Activated T-helper 17 cell treated with anti-CD3 and anti-CD28 coated beads, Interleukin-2, amount 50 U/mL, for 72 hours (primary cell): ENCODE measurements around the gene GPRC5D. TPM values are rescaled to one million over a fixed set of nuclear protein-coding genes. Genes with fewer than 3 reads are reported as not detected.

Source experiments
- ATAC-seq: fragments of 150-1000 bp; cut with Tn5 transposase; replicated peaks from 2 replicates; pipeline ENCODE4 v1.10.0; 2021; ENCODE audit warnings: mild to moderate bottlenecking, moderate library complexity
- H3K27ac Mint-ChIP-seq: one replicate; pipeline ENCODE4 v1.8.0; 2022; ENCODE audit warnings: mixed read lengths
- H3K27me3 Mint-ChIP-seq: one replicate; pipeline ENCODE4 v1.8.0; 2022; ENCODE audit warnings: mixed read lengths
- H3K36me3 Mint-ChIP-seq: one replicate; pipeline ENCODE4 v1.8.0; 2022; ENCODE audit warnings: low read depth, mild to moderate bottlenecking, mixed read lengths
- H3K4me1 Mint-ChIP-seq: one replicate; pipeline ENCODE4 v1.8.0; 2022; ENCODE audit warnings: mixed read lengths
- H3K4me3 Mint-ChIP-seq: one replicate; pipeline ENCODE4 v1.8.0; 2022; ENCODE audit warnings: mild to moderate bottlenecking, mixed read lengths
- H3K9me3 Mint-ChIP-seq: one replicate; pipeline ENCODE4 v1.8.0; 2022; ENCODE audit warnings: mixed read lengths
- total RNA-seq, 2 donors: library from RNA; stranded (reverse); gene quantifications; one replicate each; pipeline ENCODE4 v1.2.3, GENCODE V29; 2022

GPRC5D gene
- total RNA-seq, 2 donors from 2014 or later = not detected

DNA sequence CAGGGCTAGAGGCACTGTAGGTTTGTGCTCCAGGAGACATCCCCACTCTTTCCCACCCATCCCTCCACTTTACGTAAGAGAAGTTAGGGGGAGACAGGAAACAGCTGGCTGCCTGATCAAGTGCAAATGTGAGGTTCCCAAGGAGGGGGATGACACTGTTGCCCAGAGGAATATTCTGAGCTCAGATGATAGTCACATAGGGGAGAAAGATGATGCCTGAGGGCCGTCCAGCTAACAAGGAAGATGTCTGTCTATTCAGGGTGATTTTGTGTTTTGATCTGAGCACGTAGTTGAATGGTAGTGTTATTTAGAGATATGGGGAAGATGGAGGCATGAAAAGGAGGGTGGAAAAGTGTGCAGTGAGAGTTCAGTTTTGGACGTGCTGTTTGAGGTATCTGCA, 13.9 kb upstream of the GPRC5D start:
- ATAC-seq = no peak

DNA sequence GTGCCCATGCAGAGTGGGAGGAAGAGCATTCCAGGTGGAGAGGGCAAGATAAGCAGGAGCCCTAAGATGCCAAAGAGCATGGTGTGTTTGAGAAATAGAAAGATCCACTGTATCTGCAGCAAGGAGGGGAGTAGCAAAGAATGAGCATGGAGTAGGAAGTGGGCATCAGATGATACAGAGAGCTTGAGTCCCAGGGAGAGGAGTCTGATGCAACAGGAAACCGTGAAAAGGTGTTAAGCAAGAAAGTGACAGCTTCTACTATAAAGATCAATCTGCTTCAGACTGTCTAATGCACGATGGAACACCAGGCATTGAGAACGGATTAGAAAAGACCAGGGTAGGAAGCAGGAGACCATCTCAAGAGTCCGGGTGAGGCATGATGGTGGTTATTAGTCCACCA, 12.3 kb upstream of the GPRC5D start:
- no peaks in the 10 kb centered on the region for H3K36me3 Mint-ChIP-seq
- H3K9me3 Mint-ChIP-seq = no peaks in the 10 kb centered on the region
- H3K27me3 Mint-ChIP-seq = peaks cover 3% of the 10 kb centered on the region
- H3K4me1 Mint-ChIP-seq = no peaks in the 10 kb centered on the region
- ATAC-seq = no peak
- H3K4me3 Mint-ChIP-seq = no peak overlapping the region
- no peak overlapping the region for H3K27ac Mint-ChIP-seq

More for the DNA sequence above, 13.9 kb upstream of the GPRC5D start:
- Mint-ChIP-seq H3K27me3 (peaks cover under 1% of the 10 kb centered on the region), H3K27ac (no peak overlapping the region), H3K4me3 (no peak overlapping the region), H3K36me3 (no peaks in the 10 kb centered on the region), H3K9me3 (no peaks in the 10 kb centered on the region), H3K4me1 (no peaks in the 10 kb centered on the region)

DNA sequence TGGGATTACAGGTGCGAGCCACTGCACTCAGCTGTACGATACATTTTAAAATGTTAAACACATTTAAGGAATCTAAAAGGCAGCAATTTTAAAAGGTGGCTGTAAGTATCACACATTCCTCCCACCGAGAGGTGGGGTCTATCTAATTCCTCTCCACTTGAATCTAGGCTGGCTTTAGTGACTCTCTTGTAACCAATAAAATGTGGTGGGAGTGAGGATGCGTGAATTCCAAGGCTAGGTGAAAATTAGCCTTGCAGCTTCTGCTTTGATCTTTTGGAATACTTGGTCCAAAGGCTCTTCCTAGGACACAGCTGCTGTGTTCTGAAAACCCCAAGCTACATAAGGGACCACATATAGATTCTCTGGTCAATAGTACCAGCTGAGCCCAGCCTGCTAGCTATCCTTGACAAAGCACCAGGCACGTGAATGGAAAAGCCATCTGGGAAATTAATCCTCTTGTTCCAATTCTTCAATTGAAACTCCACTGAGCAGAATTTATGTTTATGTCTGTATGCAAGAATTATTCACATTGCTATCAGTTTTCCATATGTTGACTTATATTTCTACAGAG, 8.8 kb upstream of the GPRC5D start:
- Mint-ChIP-seq H3K27ac (no peak overlapping the region), H3K36me3 (no peaks in the 10 kb centered on the region), H3K4me3 (no peak overlapping the region), H3K4me1 (no peaks in the 10 kb centered on the region), H3K27me3 (peaks cover 6% of the 10 kb centered on the region), H3K9me3 (no peaks in the 10 kb centered on the region)
- ATAC-seq = no peak

DNA sequence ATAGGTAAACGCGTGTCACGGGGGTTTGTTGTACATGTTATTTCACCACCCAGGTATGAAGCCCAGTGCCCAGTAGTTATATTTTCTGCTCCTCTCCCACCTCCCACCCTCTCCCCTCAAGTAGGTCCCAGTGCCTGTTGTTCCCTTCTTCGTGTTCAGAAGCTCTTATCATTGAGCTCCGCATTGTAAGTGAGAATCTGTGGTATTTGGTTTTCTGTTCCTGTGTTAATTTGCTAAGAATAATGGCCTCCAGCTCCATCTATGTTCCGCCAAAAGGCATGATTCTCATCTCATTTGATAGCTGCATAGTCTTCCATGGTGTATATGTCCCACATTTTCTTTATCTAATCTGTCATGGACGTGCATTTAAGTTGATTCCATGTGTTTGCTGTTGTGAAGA, 6.9 kb upstream of the GPRC5D start:
- Mint-ChIP-seq H3K4me3 (no peak overlapping the region), H3K36me3 (no peaks in the 10 kb centered on the region), H3K9me3 (no peaks in the 10 kb centered on the region), H3K27ac (no peak overlapping the region), H3K4me1 (no peaks in the 10 kb centered on the region), H3K27me3 (peaks cover 6% of the 10 kb centered on the region)
- ATAC-seq = no peak

DNA sequence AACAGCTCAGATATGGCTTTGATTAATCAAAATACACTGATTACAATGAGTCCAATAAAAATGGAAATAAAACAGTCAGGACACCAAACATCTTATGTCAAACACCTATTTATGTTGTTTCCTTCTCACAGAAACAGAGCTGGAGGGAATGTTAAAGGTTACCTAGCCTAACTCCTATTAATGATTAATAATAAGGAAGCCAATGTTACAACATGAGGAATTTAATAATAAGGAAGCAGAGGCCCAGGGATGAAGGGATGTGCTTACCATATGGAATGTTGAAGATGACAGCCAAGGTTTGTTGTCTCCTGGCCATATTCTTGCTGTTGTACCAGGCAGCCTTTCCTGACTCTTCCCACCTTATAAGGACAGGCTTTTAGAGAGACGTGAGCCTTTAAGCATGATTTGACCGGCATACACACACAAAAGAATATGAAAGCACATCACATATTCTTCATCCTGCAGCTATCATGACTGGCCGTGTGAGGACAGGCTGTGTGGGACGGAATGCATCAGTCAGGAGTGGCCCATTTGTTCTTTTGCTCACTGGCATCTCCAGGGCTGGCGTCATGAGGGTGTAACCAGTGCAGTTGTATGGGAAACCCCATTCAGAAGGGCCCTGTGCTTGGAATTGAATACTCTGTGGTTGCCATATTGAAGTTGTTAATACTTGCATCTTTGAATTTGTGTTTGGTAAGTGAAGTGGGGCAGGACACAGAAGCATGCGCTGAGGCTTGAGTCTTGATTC, 3.1 kb upstream of the GPRC5D start:
- Mint-ChIP-seq H3K27ac (no peak overlapping the region), H3K27me3 (peaks cover 3% of the 10 kb centered on the region), H3K4me3 (no peak overlapping the region), H3K36me3 (no peaks in the 10 kb centered on the region), H3K4me1 (no peaks in the 10 kb centered on the region), H3K9me3 (no peaks in the 10 kb centered on the region)
- ATAC-seq = no peak

DNA sequence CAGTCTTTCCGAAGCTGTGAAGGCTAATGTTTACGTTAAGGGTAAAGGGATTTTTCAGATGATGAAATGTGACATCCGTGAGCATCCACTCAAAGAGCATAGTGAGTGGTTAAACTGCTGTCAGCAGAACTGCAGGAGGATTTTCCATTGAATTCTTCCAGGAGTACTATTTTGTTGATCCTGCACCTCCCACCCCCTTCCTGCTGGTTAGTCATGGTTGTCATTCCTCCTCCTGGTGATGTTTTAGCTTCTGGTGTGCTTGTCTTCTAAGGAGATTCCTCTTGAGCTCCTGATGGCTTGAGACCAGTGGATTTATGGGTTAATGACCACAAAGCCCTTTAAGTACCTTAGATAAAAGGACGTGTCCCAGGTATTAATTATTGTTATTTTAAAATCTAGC, 2.4 kb upstream of the GPRC5D start:
- H3K4me3 Mint-ChIP-seq = no peak overlapping the region
- H3K36me3 Mint-ChIP-seq = no peaks in the 10 kb centered on the region
- no peaks in the 10 kb centered on the region for H3K9me3 Mint-ChIP-seq
- no peak for ATAC-seq
- H3K27ac Mint-ChIP-seq = no peak overlapping the region
- no peaks in the 10 kb centered on the region for H3K4me1 Mint-ChIP-seq
- H3K27me3 Mint-ChIP-seq = peaks cover 5% of the 10 kb centered on the region

DNA sequence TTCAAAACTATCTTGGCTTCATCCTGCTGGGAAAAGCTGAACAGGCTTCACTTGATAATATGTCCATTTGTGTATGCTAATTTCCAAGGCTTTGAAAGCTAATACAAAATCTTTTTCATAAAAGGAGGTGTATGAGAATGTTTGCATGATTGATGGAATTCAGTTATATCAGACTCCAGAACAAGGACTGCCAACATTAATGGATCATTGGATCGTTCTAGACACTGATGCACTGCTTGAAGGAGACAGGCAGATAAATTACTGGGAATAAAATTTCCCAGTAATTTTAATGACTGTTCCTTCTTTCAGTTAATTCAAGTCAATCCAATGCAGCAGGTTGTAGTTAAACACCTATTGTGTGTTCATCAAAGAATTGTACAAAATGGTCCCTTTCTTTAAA, 466 bp downstream of the GPRC5D start:
- Mint-ChIP-seq H3K36me3 (no peaks in the 10 kb centered on the region), H3K27ac (no peak overlapping the region), H3K4me3 (no peak overlapping the region), H3K9me3 (no peaks in the 10 kb centered on the region), H3K4me1 (no peaks in the 10 kb centered on the region), H3K27me3 (peaks cover 3% of the 10 kb centered on the region)
- no peak for ATAC-seq

DNA sequence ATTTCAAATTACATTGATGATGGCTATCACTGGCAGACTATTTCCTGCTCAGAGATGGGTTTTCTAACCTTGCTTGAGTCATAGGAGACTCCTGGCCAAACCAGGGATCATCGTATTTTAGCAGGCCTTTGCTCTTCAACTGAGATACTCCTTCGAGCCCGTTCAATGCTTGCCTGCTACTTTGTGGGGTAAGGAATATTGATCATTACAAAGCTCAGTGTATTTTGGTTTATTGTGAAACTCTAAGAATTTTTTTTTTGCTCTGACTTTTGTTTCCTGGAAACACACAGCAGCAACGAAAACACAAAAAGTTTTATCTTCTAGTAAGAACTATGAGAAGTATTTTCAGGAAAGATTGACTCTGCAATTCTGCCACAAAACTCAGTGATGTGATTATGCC, 4.1 kb downstream of the GPRC5D start:
- no peaks in the 10 kb centered on the region for H3K4me1 Mint-ChIP-seq
- no peaks in the 10 kb centered on the region for H3K9me3 Mint-ChIP-seq
- H3K27ac Mint-ChIP-seq = no peak overlapping the region
- H3K27me3 Mint-ChIP-seq = peaks cover 6% of the 10 kb centered on the region
- ATAC-seq = no peak
- no peaks in the 10 kb centered on the region for H3K36me3 Mint-ChIP-seq
- no peak overlapping the region for H3K4me3 Mint-ChIP-seq

DNA sequence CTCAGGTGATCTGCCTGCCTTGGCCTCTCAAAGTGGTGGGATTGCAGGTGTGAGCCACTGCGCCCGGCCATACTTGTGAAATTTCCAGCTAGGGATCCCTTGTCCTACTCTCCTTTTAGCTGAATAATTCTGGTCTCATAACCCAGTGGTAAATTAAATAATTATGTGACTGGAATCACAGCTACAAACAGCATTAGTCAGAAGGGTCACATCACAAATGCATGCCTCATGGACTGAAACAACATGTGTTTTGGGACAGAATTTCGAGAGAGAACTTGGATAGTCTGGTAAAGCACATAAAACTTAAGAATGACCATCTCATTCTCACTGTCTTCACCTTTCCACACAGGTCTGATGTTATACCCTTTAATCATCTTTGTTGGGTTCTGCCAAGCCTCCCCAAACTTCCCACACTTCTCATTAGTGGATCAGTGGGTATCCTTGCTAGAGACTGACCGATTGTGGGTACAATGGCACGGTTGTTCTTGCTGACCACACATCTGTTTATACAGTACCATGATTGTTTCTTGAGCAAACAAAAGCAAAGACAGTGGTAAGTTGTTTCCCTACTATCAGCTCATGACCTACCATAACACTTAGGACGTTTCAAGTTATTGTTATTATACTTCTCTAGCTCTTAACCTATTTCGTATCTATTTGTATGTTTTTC, 5.1 kb downstream of the GPRC5D start:
- no peak for ATAC-seq
- Mint-ChIP-seq H3K4me1 (no peaks in the 10 kb centered on the region), H3K36me3 (no peaks in the 10 kb centered on the region), H3K27me3 (peaks cover 6% of the 10 kb centered on the region), H3K27ac (no peak overlapping the region), H3K4me3 (no peak overlapping the region), H3K9me3 (no peaks in the 10 kb centered on the region)

DNA sequence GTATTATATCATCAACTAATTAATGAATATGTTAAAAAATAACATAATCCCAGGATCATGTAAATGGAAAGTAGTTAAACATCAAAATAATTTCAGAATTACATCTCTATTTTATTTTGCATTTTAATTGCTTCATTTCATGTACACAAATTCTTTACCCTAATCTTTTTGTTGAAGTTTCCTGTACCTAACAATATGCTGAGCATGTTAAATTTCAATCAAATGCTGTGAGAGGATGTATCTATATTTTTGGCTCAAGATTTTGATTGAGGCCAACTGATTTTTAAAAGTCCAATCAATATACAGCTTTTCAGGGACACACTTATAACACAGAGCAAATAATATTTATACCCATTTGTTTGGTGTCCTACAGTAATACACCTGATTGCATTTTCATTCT, 6.4 kb downstream of the GPRC5D start:
- no peak overlapping the region for H3K27ac Mint-ChIP-seq
- H3K36me3 Mint-ChIP-seq = no peaks in the 10 kb centered on the region
- H3K27me3 Mint-ChIP-seq = peaks cover 6% of the 10 kb centered on the region
- H3K9me3 Mint-ChIP-seq = no peaks in the 10 kb centered on the region
- no peak for ATAC-seq
- no peak overlapping the region for H3K4me3 Mint-ChIP-seq
- H3K4me1 Mint-ChIP-seq = no peaks in the 10 kb centered on the region

DNA sequence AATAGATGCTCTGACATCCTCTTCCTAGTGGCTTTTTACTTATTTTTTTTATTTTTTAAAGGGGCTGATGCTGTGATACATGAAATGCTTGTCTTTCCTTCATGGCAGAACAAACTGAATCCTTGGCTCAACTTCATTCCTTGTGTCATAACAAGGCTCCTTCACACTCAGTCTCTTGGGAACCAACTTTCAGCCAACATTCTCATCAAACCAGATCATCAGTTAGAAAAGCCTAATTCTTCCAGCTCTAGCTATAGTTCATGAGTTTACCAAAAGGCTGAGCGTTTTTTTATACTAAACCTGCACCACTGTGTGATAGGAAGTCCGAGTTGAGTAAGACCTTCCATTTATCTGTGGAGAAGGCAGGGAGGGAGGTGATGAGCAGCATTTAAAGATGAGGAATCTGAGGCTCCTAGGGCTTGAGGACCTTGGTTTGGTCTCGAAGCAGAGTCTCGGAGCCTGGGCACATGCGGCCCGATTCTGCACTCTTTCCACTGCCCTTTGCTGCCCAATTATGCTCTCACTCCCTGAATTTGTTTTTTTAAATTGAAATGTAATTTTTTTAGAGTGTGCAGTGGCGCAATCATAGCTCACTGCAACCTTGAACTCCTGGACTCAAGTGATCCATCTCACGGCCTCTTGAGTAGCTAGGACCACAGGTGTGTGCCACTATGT, 8.2 kb downstream of the GPRC5D start:
- Mint-ChIP-seq H3K27me3 (peaks cover 3% of the 10 kb centered on the region), H3K9me3 (no peaks in the 10 kb centered on the region), H3K36me3 (no peaks in the 10 kb centered on the region), H3K27ac (no peak overlapping the region), H3K4me1 (no peaks in the 10 kb centered on the region), H3K4me3 (no peak overlapping the region)
- no peak for ATAC-seq

DNA sequence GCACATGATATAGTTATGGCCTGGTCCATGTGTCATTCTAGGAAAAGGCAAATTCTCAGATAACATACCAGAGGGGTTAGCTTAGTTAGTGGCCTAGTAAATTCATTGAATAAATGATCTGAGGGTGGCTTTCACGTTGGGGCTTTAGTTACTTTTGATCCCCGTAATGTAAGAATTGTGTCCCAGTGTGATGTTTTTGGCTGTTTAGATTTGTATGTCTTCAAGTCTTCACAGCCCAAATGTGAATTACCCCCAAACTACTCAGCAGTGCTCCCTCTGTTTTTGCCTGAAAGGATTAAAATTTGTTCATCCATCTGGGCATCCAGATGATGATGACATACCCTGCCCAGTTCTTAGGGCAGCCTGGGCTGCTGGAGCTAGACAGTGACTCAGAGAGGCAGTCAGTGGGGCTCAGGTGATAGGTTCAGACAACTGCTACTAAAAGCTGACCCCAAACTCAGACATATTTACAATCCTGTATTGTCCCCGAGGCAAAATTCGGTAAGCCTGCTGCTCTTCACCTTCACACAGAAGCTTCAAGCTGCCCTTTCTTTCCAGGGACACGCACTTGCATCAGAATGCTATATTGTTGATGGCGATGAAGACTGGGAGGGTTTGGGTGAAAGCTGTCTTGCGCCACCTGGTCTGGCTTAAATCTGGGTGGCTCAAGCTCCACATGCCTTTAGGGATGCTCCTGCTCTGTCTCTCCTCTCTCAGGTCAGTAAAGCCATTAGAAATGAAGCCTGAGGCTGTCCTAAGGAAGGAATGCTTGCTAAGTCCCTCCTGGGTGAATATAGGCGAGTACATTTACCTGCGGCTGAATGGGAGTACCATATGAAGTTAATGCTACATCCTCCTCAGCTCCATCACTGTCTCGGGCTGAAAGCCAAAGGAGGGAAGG, 10.3 kb downstream of the GPRC5D start:
- Mint-ChIP-seq H3K9me3 (no peaks in the 10 kb centered on the region), H3K4me3 (no peak overlapping the region), H3K4me1 (no peaks in the 10 kb centered on the region), H3K36me3 (no peaks in the 10 kb centered on the region), H3K27ac (no peak overlapping the region), H3K27me3 (peaks cover 6% of the 10 kb centered on the region)
- ATAC-seq = no peak

DNA sequence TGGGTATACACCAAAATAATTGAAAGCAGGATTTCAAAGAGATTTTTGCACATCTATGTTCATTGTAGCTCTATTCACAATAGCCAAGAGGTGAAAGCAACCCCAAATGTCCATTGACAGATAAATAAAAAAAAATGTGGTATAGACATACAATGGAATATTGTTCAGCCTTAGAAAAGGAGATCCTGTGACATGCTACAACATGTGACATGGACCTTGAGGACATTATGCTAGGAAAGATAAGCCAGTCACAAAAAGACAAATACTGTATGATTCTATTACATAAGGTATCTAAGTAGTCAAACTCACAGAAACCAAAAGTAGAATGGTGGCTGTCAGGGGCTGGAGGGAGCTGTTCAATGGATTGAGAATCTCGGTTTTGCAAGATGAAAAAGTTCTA, 12.1 kb downstream of the GPRC5D start:
- H3K4me1 Mint-ChIP-seq = no peaks in the 10 kb centered on the region
- no peak overlapping the region for H3K4me3 Mint-ChIP-seq
- no peak for ATAC-seq
- no peaks in the 10 kb centered on the region for H3K9me3 Mint-ChIP-seq
- no peak overlapping the region for H3K27ac Mint-ChIP-seq
- H3K27me3 Mint-ChIP-seq = peaks cover 6% of the 10 kb centered on the region
- no peaks in the 10 kb centered on the region for H3K36me3 Mint-ChIP-seq

DNA sequence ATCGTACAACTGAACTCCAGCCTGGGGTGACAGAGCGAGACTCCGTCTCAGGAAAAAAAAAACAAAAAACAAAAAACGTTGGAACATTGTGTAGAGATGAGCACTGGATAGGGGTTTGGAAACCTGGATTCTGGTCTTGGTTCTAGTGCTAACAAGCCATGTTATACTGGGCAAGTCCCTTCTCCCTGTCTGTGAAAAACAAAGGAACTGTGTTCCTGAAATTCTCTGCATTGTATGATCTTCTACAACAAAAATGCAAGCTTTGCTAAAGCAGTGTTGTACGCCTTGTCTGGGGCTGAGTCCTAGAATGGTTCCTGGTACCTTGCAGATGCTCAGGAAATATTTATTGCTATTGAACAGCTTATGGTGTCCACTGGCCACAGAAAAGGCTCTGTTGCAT, 13.4 kb downstream of the GPRC5D start:
- Mint-ChIP-seq H3K9me3 (no peaks in the 10 kb centered on the region), H3K4me1 (no peaks in the 10 kb centered on the region), H3K4me3 (no peak overlapping the region), H3K27me3 (peaks cover 3% of the 10 kb centered on the region), H3K36me3 (no peaks in the 10 kb centered on the region), H3K27ac (no peak overlapping the region)
- ATAC-seq = no peak
